Anterior cingulate cortex (tissue), 58 donors: ENCODE results near the gene ITPRID1.
A peak's percentile ranks its signal among the peaks of the same experiment; 100 is the strongest.
"Not testable (repeated sequence)": the region's sequence is repeated elsewhere in the genome, so short reads cannot be mapped to it uniquely, and the experiment has no call there.

Experiments used
- DNase-seq, 58 donors: peaks; one replicate each; lab custom pipeline; 2025; lab: John Stamatoyannopoulos, UW

ITPRID1 gene

DNA sequence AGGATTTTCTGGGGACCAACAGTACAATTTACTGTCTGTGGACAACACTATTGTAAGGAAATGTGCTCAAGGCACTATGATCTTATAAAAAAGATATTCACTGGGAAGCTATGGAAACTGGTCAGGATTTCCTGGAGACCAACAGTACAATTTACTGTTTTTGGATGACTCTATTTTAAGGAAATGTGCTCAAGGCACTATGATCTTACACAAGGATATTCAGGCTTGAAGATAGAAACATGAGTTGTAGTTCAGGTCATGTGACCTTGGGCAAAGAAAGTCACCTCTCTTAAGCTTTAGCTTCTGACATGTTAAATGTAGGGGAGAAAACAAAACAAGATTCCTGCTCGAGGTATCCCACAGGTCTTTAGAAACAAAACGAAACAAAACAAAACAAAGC lies 1.7 kb upstream of the ITPRID1 start:
- no peak for DNase-seq

DNA sequence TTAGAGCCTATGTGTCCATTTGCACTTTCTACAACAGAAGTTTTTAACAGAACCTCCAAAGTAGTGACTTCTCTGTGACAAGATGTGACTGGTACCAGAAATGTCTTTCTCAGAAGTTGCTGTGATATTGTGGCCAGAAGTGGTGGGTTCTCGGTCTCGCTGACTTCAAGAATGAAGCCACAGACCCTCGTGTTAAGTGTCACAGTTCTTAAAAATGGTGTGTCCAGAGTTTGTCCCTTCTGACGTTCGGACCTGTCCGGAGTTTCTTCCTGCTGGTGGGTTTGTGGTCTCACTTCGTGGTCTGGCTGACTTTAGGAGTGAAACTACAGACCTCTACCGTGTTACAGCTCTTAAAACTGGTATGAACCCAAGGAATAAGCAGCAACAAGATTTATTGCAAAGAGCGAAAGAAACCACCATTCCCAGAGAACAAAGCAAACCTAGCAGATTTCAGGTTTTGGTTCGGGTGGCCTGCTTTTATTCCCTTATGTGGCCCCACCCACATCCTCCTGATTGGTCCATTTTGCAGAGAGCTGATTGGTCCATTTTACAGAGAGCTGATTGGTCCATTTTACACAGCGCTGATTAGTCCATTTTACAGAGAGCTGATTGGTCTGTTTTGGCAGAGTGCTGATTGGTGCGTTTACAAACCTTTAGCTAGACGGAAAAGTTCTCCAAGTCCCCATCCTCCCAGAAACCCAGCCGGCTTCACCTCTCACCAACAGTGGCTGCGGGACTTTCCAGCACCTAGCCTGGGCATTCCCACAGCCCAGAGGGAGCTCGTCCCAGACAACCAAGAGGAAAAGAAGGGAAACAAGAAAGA lies 3.0 kb downstream of the ITPRID1 start:
- no peak for DNase-seq

DNA sequence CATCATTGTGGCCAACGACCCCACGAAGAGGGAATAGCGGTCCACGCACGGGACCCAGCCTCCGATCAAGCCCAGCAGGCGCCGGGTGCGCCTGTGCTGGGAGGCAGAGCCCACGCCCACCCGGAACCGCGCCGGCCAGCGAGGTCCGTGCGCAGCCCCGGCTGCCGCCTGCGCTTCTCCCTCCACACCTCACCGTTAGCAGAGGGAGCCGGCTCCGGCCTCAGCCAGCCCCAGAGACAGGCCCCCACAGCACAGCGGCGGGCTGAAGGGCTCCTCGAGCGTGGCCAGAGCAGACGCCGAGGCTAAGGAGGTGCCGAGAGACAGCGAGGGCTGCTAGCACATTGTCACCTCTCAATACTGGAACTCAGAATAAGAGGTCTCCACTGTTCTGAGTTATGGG lies 3.6 kb downstream of the ITPRID1 start:
- no peak for DNase-seq

DNA sequence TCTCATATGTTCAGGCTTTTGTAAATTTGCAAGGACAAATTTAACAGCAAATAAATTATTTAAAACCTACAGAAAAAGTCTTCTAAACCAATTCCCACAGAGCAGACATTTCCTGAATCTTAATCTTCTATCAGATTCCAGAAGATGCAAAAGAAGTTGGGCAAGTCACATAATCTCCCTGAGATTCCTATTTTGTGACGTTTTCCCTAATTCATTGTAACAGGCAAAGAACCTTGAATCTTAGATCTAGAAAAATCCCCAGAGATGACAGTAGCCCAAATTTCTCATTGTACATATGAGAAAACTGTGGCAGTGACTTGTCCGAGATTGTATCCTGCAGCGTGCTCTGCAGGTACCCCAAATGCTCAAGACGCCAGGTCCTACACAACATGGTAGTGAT lies 4.9 kb downstream of the ITPRID1 start:
- no peak for DNase-seq

DNA sequence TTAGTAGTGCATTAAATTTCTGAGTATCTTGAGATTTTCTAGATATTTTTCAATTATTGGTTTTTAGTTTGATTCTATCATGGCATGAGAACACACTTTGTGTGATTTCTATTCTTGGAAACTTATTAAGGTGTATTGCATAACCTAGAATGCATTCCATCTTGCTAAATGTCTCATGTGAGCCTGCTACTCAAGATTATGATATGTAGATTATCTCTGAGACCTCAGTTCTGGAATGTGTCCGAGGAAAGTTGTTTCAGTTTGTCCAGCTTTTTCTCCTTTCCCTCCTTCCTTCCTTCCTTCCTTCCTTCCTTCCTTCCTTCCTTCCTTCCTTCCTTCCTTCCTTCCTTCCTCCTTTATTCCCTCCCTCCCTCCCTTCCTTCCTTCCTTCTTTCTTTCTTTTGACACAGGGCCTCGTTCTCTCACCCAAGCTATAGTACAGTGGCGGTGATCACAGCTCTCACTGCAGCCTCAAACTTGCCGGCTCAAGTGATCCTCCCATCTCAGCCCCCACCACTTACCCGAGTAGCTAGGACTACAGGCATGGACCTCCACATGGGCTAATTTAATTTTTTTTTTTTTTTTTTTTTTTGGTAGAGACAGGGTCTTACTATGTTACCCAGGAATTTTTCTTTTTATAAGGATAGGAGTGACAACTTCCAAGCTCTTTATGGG lies 7.6 kb downstream of the ITPRID1 start:
- no peak for DNase-seq

DNA sequence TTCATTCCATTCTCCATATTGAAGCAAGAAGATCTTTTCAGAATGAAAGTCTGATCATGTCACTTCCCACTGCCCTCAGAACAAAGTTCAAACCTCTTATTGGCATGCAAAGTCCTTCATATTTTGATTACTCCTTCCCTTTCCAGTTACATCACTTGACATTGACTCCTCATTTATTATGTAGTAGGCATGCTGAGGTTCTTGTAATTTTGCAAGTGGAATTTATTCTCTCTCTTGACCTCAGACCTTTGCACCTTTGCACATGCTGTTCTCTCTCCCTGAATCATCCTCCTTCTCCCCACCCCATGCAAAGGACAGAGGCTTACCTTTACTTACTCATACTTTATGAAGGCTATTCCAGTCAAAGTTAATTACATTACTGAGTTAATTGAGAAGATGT lies 13.0 kb downstream of the ITPRID1 start:
- DNase-seq = no peak

DNA sequence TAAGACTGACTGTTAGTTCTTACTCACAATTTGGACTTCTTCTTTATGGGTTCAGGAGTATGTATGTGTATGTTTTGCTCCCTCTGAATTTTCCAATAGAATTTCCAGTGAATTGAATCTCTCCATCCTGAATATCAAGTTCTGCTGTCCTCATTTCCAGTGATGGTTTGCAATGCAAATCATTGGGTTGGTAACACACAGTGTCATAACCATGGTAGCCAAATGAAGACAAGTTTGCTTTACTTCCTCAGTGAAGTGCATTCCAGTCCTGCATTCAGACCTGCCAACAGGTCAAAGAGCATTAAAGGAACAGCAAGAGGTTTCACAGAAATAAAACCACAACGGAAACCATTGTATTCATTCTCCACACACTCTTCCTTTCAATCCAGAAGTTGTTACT lies 15.2 kb downstream of the ITPRID1 start:
- DNase-seq = no peak

DNA sequence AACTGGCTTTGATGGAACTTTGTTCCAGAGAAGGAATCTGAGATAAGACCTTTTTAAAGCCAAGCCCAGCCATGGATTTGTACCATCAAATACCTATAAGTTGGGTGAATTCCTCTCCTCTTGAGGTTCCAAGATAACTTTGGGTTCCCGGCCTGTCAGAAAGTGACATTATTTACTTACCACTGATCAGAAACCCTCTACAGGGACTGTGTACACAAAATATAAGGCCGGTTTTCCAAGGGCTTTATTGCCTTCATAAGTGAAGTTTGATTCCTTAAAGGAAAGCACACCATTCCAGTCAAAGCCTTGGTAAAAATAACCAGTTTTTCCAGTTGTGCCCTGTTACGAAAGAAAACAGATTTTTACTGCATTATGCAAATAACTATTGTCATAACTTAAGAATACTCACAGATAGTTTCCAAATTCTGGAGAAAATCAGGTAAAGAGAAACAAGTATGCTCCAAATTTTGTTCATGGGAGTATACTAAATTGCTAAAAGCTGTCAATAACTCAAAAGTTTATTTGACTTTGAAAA lies 26.8 kb downstream of the ITPRID1 start:
- DNase-seq = not testable (repeated sequence)

DNA sequence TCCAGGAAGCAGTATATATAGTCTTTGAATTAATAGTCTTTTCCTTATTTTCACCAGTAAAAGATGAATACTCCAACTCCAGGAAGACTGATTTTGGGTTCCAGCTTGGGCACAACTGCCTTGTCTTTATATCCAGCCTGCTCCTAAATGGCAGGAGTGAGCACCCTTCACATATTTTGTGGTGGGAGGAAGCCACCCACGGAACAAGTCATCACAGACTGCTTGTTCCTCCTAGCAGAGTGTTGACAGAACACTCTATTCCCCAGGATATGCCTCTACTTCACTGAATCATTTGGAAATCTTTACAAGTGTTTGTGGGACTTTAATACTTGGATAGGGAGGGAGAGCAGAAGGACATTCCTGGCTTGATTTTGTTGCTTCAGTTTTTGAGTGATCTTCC lies 31.7 kb downstream of the ITPRID1 start:
- DNase-seq = peak in 16 of 58 donors; percentile 4 to 55 (median 20)

DNA sequence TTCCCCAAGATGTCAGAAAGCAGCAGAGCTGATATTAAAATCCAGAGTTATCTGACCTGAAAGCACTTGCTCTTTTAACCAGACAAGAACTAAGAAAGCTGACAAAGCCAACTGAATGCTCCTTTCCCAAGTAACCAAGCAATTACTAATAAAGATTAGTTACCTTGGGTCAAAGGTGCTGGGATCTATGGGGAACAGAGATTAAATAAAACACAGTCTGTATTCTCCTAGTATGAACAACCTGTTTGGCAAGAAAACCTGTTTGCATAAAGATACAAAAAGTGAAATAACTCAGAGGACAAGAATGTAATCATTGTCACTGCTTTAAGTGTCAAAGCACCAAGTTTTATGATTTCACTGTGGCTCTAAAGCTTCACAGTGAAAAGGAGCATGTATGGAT lies 35.7 kb downstream of the ITPRID1 start:
- no peak for DNase-seq

DNA sequence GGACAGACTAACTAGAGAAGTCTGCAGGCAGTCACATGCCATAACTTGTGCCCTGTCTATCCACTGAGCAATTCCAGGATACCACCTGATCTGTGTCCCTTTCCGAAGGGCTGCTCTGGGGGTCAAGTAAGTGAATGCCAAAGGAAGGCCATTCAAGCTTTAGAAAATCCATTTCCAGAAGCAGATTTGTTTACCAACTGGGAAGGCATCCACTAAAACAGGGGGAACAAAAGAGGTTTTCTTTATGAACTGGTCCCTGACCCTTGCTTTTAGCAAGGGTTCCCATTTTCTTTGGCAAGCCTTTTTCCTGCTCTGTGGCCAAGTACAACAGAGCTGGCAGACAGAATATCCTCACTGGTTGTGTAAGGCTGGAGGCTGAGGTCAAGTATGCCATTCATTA lies 36.5 kb downstream of the ITPRID1 start:
- DNase-seq = peak in 28 of 58 donors; percentile 3 to 79 (median 36)

DNA sequence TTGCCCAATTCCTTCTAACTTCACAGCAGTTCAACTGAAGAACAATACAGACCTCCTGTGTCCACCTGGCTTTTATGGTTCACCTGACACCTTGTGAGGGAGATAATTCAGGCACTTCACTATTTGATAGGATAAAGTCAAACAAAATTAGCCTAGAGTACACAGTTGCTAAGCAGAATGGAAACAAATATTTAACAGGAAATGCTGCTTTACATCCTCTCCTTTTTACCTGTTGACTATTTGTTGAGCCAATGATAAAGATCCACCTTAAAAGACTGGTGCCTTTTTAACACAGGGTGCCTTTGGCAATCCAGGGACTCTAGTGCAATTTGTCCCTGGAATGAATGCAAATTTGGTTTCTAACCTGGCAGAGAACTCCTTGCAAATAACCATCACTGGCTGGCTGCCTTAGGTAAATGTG lies 39.8 kb downstream of the ITPRID1 start:
- DNase-seq = no peak

DNA sequence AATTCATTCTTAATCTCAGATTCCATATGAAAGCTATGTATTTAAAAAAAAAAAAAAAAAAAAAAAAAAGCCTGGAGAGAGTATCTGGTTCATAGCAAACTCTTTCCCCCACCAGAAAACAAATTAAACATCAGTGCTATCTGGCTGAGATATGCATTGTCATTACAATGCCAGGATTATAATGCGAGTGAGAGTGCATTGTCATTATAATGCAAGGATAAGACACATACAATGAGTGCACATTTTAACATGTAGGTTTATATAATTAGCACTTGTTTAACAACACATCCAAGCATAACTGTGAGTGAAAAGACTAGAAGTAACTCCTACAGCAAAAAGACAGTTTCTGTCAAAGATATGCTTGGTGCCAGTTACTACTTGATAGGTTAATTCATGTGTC lies 48.1 kb downstream of the ITPRID1 start:
- no peak for DNase-seq

DNA sequence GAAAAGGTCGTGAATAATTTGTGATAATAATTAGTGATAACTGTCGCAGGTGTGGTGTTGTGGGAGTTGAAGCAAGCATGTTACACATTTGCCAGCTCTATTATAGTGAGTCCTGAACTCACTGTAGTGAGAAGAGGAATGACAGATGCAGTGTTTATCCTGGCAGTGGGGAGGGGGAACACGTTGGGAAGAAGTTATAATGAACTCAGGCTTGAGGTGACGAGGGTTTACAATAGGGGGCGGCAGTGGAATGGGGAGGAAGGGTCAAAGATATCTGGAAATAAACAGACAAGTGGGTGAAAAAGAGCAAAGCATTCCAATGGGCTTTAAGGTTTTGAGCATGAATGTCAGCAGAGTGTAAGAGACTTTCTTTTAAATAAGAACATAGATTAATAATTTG lies 49.6 kb downstream of the ITPRID1 start:
- no peak for DNase-seq

DNA sequence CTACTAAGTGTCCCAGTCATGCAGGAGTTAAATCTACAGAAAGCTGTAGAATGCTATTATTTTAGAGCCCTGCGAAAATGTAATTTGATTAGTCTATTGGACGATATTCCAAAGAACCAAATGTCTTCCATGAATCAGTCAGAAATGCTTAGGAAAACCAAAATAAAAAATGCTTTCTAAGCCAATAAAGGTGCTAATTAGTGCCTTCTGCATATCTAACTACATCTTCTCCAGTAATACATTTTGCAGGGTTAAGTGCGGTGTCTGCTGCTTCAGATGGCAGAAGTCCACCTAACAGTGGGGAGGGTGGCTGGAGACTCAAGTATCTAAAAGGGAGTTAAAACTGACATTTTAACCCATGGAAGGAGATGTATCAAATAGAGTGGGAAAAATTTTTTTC lies 50.1 kb downstream of the ITPRID1 start:
- no peak for DNase-seq

DNA sequence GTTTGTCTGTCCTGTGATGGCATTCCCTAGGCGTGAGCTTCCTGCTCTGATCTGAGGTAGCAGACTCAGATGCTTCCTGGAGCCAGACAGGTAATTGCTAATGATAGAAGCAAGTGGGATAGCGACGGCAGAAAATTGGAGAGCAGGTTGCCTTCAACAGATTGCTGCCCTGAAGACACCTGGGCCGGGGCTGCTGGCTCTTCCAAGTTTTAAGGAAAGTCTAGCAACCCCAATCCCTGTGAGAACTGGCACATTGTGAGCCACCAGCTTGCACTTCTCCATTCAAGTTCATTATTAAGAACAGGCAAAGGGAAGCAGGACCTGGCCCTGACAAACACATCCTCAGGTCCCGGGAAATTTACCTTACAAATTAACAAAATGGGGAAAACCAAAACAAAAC lies 50.8 kb downstream of the ITPRID1 start:
- no peak for DNase-seq

DNA sequence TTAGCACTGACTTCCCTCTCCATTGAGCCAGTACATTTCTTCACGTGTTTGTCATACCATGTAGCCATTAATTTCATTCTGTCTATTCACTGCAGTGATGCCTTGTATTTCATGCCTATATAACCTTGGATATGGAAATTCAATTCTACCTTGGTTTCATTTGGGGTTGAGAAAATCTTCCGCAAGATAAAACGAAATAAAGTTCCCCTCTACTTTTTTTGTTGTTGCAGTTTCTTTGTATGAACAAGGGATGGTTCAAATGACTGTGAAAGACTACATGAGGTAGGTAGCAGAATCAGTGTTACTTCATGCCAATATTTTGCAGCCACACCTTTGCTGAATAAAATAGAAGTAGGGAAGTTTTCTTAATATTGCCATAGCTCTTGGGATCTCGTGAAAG lies 55.6 kb downstream of the ITPRID1 start:
- DNase-seq = no peak

DNA sequence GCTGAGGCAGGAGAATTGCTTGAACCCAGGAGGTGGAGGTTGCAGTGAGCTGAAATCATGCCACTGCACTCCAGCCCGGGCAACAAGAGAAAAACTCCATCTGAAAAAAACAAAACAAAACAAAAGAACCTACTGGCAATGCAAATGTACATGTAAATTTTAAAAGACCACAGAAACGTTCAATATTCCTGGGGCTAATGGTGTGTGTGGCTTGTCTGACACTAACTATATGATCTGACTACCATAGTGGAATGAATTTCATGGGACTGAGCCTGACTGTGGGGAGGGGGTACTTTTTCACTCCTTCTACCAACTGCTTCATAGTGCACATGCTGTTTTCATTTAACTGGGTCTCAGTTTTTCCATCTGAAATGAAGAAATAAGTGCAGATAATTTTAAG lies 69.6 kb downstream of the ITPRID1 start:
- no peak for DNase-seq

DNA sequence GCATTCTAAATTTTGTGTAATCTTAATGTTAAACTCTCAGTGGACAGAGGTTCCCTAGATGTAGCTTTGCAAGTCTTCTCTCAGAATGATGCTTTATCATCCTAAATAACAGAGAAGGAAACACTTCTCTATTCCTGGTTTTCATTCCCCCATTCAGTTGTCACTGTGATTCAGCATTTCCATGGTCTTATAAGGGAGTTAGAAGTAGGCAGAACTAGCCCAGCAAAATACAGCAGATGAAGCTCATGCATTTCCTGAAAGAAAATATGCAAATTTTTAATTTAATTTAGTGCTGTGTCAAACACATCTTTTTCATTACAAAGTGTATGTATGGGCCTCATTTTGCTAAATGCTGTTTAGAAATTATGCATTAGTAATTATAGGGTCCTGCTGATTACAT lies 70.1 kb downstream of the ITPRID1 start:
- DNase-seq = no peak

DNA sequence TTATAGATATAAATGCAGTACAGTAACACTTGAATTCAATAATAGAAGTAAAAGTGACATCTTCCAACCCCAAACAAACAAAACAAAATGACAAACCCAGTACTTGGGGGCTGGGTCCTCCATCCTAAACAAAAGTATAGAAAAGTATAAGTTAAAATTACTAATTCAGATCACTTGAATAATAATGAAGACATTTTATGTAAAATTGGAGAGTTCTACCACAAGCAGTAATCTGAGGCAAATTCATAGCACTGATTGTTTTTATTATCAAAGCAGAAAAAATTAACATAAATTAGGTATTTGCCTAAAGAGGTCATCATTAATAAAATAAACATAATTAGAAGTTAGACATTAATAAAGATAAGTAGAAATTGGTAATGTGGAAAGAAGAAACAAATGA lies 81.5 kb downstream of the ITPRID1 start:
- DNase-seq = no peak

DNA sequence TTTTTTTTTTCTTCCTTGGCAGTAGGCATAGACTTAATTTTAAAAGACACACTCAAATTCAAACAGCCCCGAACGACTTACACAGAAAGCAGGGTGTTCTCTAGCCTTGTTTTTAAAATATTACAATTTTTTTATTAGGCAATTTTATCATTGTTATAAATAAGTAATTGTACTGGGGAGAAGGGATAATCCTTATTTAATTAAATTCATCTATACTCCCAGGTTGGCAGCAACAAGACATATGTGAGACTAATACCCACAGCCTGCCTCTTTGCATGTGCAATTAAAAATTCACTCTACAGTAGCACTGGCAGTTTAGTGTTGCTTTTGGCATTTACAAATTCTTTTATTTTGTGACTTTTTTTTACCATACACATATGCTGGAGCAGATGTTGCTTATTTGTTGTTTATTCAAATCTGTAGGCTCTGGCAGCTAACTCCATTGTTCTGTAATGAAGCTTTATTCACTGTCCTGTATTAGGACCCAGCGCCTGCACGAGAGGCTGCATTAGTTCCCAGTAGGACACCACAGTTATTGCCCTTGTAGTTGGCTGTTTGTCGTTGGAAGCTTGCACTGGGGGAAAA lies 88.2 kb downstream of the ITPRID1 start:
- no peak for DNase-seq

DNA sequence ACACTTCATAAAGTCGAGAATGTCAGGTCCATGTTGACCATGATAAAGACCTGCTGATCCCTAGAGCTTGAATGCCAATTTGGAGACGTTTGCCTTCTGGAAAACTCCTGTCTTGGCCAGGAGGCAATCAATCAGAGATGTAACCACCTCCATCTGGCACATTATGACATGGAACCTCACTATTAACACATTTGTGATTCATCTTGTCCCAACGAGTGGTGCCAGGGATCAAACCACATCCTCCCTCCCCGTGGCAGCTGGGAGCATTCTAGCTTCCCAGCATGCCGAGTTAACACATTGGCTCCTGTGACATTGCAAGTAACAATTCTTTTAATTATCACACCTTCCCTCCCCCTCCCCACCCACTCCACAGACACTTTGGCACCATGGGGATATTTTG lies 89.2 kb downstream of the ITPRID1 start:
- peak in 17 of 58 donors; percentile 2 to 35 (median 16) for DNase-seq
